GM18517 (cell line): ENCODE data around the gene PCSK6.

Source experiments
- ATAC-seq: cut with Tn5 transposase; IDR thresholded peaks from one replicate; pipeline ENCODE4 v1.9.1; 2021; ENCODE audit warnings: mild to moderate bottlenecking, moderate library complexity; ENCODE audit not compliant: unreplicated experiment

PCSK6 gene

GRCh38 chr15:101264911-101265641 is 224.4 kb downstream of the PCSK6 start:
- ATAC-seq = no peak

GRCh38 chr15:101264011-101264410 is 225.5 kb downstream of the PCSK6 start:
- ATAC-seq = no peak

GRCh38 chr15:101262551-101262950 is 227.0 kb downstream of the PCSK6 start:
- no peak for ATAC-seq

- ATAC-seq = no peak
These were observed 231.0 kb downstream of the PCSK6 start for GRCh38 chr15:101258238-101259144.

GRCh38 chr15:101256757-101257156 is 232.8 kb downstream of the PCSK6 start:
- ATAC-seq = no peak

GRCh38 chr15:101255615-101256241 is 233.8 kb downstream of the PCSK6 start:
- no peak for ATAC-seq

- ATAC-seq = no peak
These were observed 234.5 kb downstream of the PCSK6 start for GRCh38 chr15:101255051-101255395.

- ATAC-seq = no peak
These were observed 235.1 kb downstream of the PCSK6 start for GRCh38 chr15:101254157-101255050.
